DOHH2 (cell line): Measurements from ENCODE around the gene TRPM4.
A peak's percentile ranks its signal among the peaks of the same experiment; 100 is the strongest.

Experiments
- H3F3A ChIP-seq: fragments of 200-600 bp; sonication (generic), shearing (Covaris generic); 2 replicates; pipeline ENCODE4 v1.6.0; 2016; ENCODE audit warnings: antibody characterized with exemption, mild to moderate bottlenecking; ENCODE audit not compliant: control insufficient read depth, insufficient read depth
- H3K27ac ChIP-seq: fragments of 200-600 bp; sonication (generic); 2 replicates; pipeline ENCODE4 v1.5.1; 2014; ENCODE audit warnings: low read depth, mild to moderate bottlenecking, low read length, moderate library complexity
- H3K27me3 ChIP-seq: fragments of 200-600 bp; sonication (generic); 2 replicates; pipeline ENCODE4 v1.6.1; 2014; ENCODE audit warnings: mild to moderate bottlenecking, low read length, mixed read lengths; ENCODE audit not compliant: control insufficient read depth
- H3K36me3 ChIP-seq: fragments of 200-600 bp; sonication (generic); 2 replicates; pipeline ENCODE4 v1.6.1; 2014; ENCODE audit warnings: mild to moderate bottlenecking, low read length, moderate library complexity, mixed read lengths; ENCODE audit not compliant: control insufficient read depth
- H3K4me1 ChIP-seq: fragments of 200-600 bp; sonication (generic); 2 replicates; pipeline ENCODE4 v1.6.1; 2014; ENCODE audit warnings: mild to moderate bottlenecking, low read length, mixed read lengths; ENCODE audit not compliant: control insufficient read depth
- H3K4me2 ChIP-seq: fragments of 200-600 bp; sonication (generic); 2 replicates; pipeline ENCODE4 v1.6.0; 2014; ENCODE audit warnings: mild to moderate bottlenecking, low read length, moderate library complexity
- H3K4me3 ChIP-seq: fragments of 200-600 bp; sonication (generic); 2 replicates; pipeline ENCODE4 v1.5.1; 2014; ENCODE audit warnings: mild to moderate bottlenecking, low read length, mixed read lengths
- H3K79me2 ChIP-seq: fragments of 200-600 bp; sonication (generic); 2 replicates; pipeline ENCODE4 v1.6.1; 2014; ENCODE audit warnings: mild to moderate bottlenecking, low read length, mixed read lengths; ENCODE audit not compliant: control insufficient read depth
- H3K9me2 ChIP-seq: fragments of 200-600 bp; sonication (generic); replicated peaks from 2 replicates; pipeline ENCODE4 v1.6.1; 2014; ENCODE audit warnings: mild to moderate bottlenecking, low read length, mixed read lengths; ENCODE audit not compliant: control insufficient read depth
- H3K9me3 ChIP-seq: fragments of 200-600 bp; sonication (generic); 2 replicates; pipeline ENCODE4 v1.6.1; 2014; ENCODE audit warnings: antibody characterized with exemption, low read length, mixed read lengths; ENCODE audit not compliant: control insufficient read depth, insufficient read depth
- H4K20me1 ChIP-seq: fragments of 200-600 bp; sonication (generic); 2 replicates; pipeline ENCODE4 v1.6.0; 2014; ENCODE audit warnings: low read depth, mild to moderate bottlenecking, antibody characterized with exemption, low read length, moderate library complexity; ENCODE audit not compliant: control insufficient read depth, insufficient read depth
- CTCF ChIP-seq: fragments of 200-600 bp; sonication (generic); IDR thresholded peaks from one replicate; pipeline ENCODE4 v1.5.1; 2014; ENCODE audit warnings: antibody characterized with exemption, mild to moderate bottlenecking, low read depth, low read length; ENCODE audit not compliant: poor library complexity, severe bottlenecking
- EZH2phosphoT487 ChIP-seq: fragments of 200-600 bp; sonication (generic); IDR thresholded peaks from 2 replicates; pipeline ENCODE4 v1.6.1; 2017; ENCODE audit warnings: borderline replicate concordance, mild to moderate bottlenecking, antibody characterized with exemption, low read length, moderate library complexity, mixed read lengths

The TRPM4 gene

DNA sequence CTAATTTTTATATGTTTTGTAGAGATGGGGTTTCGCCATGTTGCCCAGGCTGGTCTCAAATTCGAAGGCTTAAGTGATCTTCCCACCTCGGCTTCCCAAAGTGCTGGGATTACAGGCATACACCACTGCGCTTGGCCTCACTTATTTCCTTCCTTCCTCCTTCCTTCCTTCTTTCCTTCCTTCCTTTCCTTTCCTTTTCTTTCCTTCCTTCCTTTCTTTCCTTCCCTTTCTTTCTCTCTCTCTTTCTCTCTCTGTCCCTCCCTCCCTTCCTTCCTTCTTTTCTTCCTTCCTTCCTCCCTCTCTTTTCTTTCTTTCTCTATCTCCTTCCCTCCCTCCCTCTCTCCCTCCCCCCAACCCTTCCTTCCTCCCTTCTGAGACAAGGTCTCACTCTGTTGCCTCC is 36.8 kb downstream of the TRPM4 start:
- H3K27me3 ChIP-seq, result 0 out of 2 replicates have a peak, but pooled peaks cover 2% of the 10 kb centered on the region
- H3K4me2 ChIP-seq, result no peak overlapping the region
- H3K9me2 ChIP-seq, result no peaks in the 10 kb centered on the region
- H3K36me3 ChIP-seq, result no peaks in the 10 kb centered on the region
- H4K20me1 ChIP-seq, result no peaks in the 10 kb centered on the region
- H3K9me3 ChIP-seq, result no peaks in the 10 kb centered on the region
- H3K4me3 ChIP-seq, result no peak overlapping the region
- no peaks in the 10 kb centered on the region for H3K79me2 ChIP-seq
- TF ChIP-seq CTCF (no peak), EZH2phosphoT487 (no peak)
- H3F3A ChIP-seq, result no peaks in the 10 kb centered on the region
- H3K27ac ChIP-seq, result no peak overlapping the region
- peaks cover 8% of the 10 kb centered on the region for H3K4me1 ChIP-seq

DNA sequence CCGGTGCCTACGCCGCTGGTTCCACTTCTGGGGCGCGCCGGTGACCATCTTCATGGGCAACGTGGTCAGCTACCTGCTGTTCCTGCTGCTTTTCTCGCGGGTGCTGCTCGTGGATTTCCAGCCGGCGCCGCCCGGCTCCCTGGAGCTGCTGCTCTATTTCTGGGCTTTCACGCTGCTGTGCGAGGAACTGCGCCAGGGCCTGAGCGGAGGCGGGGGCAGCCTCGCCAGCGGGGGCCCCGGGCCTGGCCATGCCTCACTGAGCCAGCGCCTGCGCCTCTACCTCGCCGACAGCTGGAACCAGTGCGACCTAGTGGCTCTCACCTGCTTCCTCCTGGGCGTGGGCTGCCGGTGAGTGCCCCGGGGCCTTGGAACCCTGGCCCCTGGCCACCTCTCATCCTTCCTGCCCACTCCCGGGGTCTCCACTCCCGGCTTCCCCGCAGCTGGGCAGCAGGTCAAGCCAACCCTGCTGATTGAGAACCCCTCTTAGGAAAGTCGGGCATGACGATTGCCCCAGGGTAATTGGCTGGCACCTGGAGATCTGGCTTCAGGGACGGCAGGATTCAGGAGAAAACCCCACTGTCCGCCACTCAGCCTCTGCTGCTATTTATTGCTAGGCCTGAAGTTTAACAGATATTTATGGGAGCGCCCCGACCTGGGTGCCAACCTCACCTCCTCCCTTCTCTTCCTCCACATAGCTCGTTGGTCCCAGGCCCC is 39.1 kb downstream of the TRPM4 start:
- H3K4me1 ChIP-seq, result peaks cover 2% of the 10 kb centered on the region; the same call in 1 of the 2 replicates
- no peak for TF ChIP-seq CTCF
- no peak for TF ChIP-seq EZH2phosphoT487
- H3K4me3 ChIP-seq, result no peak overlapping the region
- 0 out of 2 replicates have a peak, but pooled peaks cover 2% of the 10 kb centered on the region for H3K27me3 ChIP-seq
- H3K9me2 ChIP-seq, result no peaks in the 10 kb centered on the region
- no peak overlapping the region for H3K27ac ChIP-seq
- no peaks in the 10 kb centered on the region for H4K20me1 ChIP-seq
- no peaks in the 10 kb centered on the region for H3K36me3 ChIP-seq
- peaks cover 6% of the 10 kb centered on the region for H3F3A ChIP-seq
- no peak overlapping the region for H3K4me2 ChIP-seq
- H3K9me3 ChIP-seq, result no peaks in the 10 kb centered on the region
- no peaks in the 10 kb centered on the region for H3K79me2 ChIP-seq

GRCh38 chr19:49200238-49200862 is 42.8 kb downstream of the TRPM4 start:
- Histone ChIP-seq H3K4me2 (no peak overlapping the region), H3K9me3 (no peaks in the 10 kb centered on the region), H3K36me3 (no peaks in the 10 kb centered on the region), H3K4me1 (peaks cover 16% of the 10 kb centered on the region), H3K4me3 (no peak overlapping the region), H3F3A (peaks cover 6% of the 10 kb centered on the region), H3K79me2 (no peaks in the 10 kb centered on the region), H3K9me2 (no peaks in the 10 kb centered on the region), H3K27ac (no peak overlapping the region), H4K20me1 (no peaks in the 10 kb centered on the region), H3K27me3 (no peaks in the 10 kb centered on the region)
- no peak for TF ChIP-seq EZH2phosphoT487
- TF ChIP-seq CTCF, result peak; percentile 8
